Embryonic facial prominence (tissue), 1 donor: ENCODE results near the gene KLHL1.
"Not testable (repeated sequence)": the region's sequence is repeated elsewhere in the genome, so short reads cannot be mapped to it uniquely, and the experiment has no call there.

Experiments
- DNase-seq: peaks from one replicate; pipeline ENCODE4 v3.0.0-alpha.2; 2016; ENCODE audit errors: extremely low spot score

Gene KLHL1

GRCh38 chr13:70108356-70109105, at the start of gene KLHL1:
Gene KLHL1 (minus strand): TSS chr13:70108452. CDS start chr13:70107699, 753 bp downstream.
- DNase-seq, result no peak

GRCh38 chr13:70142658-70143057, 34.4 kb upstream of the KLHL1 start:
- DNase-seq, result not testable (repeated sequence)

- no peak for DNase-seq
Observed at GRCh38 chr13:70128098-70128497, 19.8 kb upstream of the KLHL1 start.

- DNase-seq, result no peak
Observed at GRCh38 chr13:70125693-70126092, 17.4 kb upstream of the KLHL1 start.

- DNase-seq, result no peak
Observed at GRCh38 chr13:70117338-70117905, 9.2 kb upstream of the KLHL1 start.

GRCh38 chr13:70107498-70108281, 562 bp downstream of the KLHL1 start, which contains the start of gene ATXN8OS:
Gene ATXN8OS (plus strand): TSS chr13:70107826.
- no peak for DNase-seq

- DNase-seq, result no peak
Observed at GRCh38 chr13:70107125-70107497, 1.1 kb downstream of the KLHL1 start.

- no peak for DNase-seq
Observed at GRCh38 chr13:70104481-70104880, 3.8 kb downstream of the KLHL1 start.

- no peak for DNase-seq
Observed at GRCh38 chr13:70098669-70099068, 9.6 kb downstream of the KLHL1 start.

- DNase-seq, result no peak
Observed at GRCh38 chr13:70090036-70090723, 18.1 kb downstream of the KLHL1 start.

GRCh38 chr13:70088926-70089325, 19.3 kb downstream of the KLHL1 start:
- no peak for DNase-seq

- DNase-seq, result no peak
Observed at GRCh38 chr13:70087247-70087646, 21.0 kb downstream of the KLHL1 start.

- DNase-seq, result no peak
Observed at GRCh38 chr13:70080012-70080411, 28.2 kb downstream of the KLHL1 start.

- no peak for DNase-seq
Observed at GRCh38 chr13:70054572-70054971, 53.7 kb downstream of the KLHL1 start.

- DNase-seq, result no peak
Observed at GRCh38 chr13:70051531-70051930, 56.7 kb downstream of the KLHL1 start.

GRCh38 chr13:70043685-70044084, 64.6 kb downstream of the KLHL1 start:
- no peak for DNase-seq

GRCh38 chr13:70042193-70042592, 66.1 kb downstream of the KLHL1 start:
- DNase-seq, result no peak

- DNase-seq, result no peak
Observed at GRCh38 chr13:70034286-70034685, 74.0 kb downstream of the KLHL1 start.

- DNase-seq, result no peak
Observed at GRCh38 chr13:70027551-70027950, 80.7 kb downstream of the KLHL1 start.

GRCh38 chr13:70023516-70023915, 84.7 kb downstream of the KLHL1 start:
- DNase-seq, result no peak

GRCh38 chr13:70022646-70023045, 85.6 kb downstream of the KLHL1 start:
- no peak for DNase-seq

GRCh38 chr13:70016116-70016515, 92.1 kb downstream of the KLHL1 start:
- DNase-seq, result no peak
